ENCODE results near the gene TMEM255A. TPM values are rescaled to one million over a fixed set of nuclear protein-coding genes. Genes with fewer than 3 reads are reported as not detected.

The TMEM255A gene
- total and polyA plus RNA-seq, 2 donors from 2014 or later: 1.2 to 2.8 TPM

DNA sequence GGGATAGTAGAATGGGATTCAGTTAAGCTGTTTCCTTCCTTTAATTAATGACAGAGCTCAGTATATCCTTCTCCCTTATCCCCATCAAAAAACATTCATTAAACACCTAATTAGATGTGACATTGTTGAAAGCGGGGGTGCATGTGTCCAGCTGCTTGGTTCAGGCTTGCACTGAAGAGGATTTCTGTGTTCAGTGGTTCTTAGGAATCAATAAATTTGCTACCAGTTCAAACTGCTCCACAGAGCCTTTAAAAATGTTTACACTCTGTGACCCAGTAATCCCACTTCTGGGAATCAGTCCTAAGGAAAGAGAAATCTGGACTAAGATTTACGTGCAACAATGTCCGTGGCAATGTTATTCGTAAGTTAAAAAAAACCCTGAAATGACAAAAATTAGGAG, 7.2 kb upstream of the TMEM255A start:
- FAIRE-seq (no peak), DNase-seq (no peak)
- peaks cover 5% of the 10 kb centered on the region for H3K27me3 ChIP-seq (ENCODE audit: control insufficient read depth, insufficient read depth, low read length)
- TF ChIP-seq CTCF (IDR thresholded peaks at IDR 0.05; ENCODE audit: borderline replicate concordance, extremely low read depth, insufficient read depth): no peak
- no peaks in the 10 kb centered on the region for H3K4me1 ChIP-seq (ENCODE audit: control insufficient read depth in 2 of 3, insufficient read depth in 2 of 3, low read depth in 1 of 3, low read length in 3 of 3)
- H3K9me3 ChIP-seq (ENCODE audit: control insufficient read depth in 2 of 3, insufficient read depth in 1 of 3, low read length in 3 of 3): no peaks in the 10 kb centered on the region
- no peak overlapping the region for H3K27ac ChIP-seq (ENCODE audit: low read depth in 2 of 2, low read length in 2 of 2)
- H3K9ac ChIP-seq (ENCODE audit: low read length in 3 of 3): no peak overlapping the region
- H3K4me3 ChIP-seq (ENCODE audit: low read length in 3 of 3): no peak overlapping the region
- H3K36me3 ChIP-seq (ENCODE audit: control insufficient read depth in 2 of 3, insufficient read depth in 3 of 3, low read length in 3 of 3): no peaks in the 10 kb centered on the region
- intact Hi-C loops (cut with DNase I): no loop called here

GRCh38 chrX:120316587-120317283, 5.5 kb upstream of the TMEM255A start:
- no peak overlapping the region for H3K27ac ChIP-seq (ENCODE audit: low read depth in 2 of 2, low read length in 2 of 2)
- peaks cover 5% of the 10 kb centered on the region for H3K27me3 ChIP-seq (ENCODE audit: control insufficient read depth, insufficient read depth, low read length)
- H3K9ac ChIP-seq (ENCODE audit: low read length in 3 of 3): no peak overlapping the region
- no peak for DNase-seq
- no peaks in the 10 kb centered on the region for H3K36me3 ChIP-seq (ENCODE audit: control insufficient read depth in 2 of 3, insufficient read depth in 3 of 3, low read length in 3 of 3)
- no peak for TF ChIP-seq CTCF (IDR thresholded peaks at IDR 0.05; ENCODE audit: borderline replicate concordance, extremely low read depth, insufficient read depth)
- no peak for FAIRE-seq
- H3K4me3 ChIP-seq (ENCODE audit: low read length in 3 of 3): no peak overlapping the region
- intact Hi-C loops (cut with DNase I): no loop called here
- no peaks in the 10 kb centered on the region for H3K4me1 ChIP-seq (ENCODE audit: control insufficient read depth in 2 of 3, insufficient read depth in 2 of 3, low read depth in 1 of 3, low read length in 3 of 3)
- H3K9me3 ChIP-seq (ENCODE audit: control insufficient read depth in 2 of 3, insufficient read depth in 1 of 3, low read length in 3 of 3): no peaks in the 10 kb centered on the region

GRCh38 chrX:120315776-120316175, 4.5 kb upstream of the TMEM255A start:
- Histone ChIP-seq H3K9ac (ENCODE audit: low read length in 3 of 3) (no peak overlapping the region), H3K36me3 (ENCODE audit: control insufficient read depth in 2 of 3, insufficient read depth in 3 of 3, low read length in 3 of 3) (no peaks in the 10 kb centered on the region), H3K4me1 (ENCODE audit: control insufficient read depth in 2 of 3, insufficient read depth in 2 of 3, low read depth in 1 of 3, low read length in 3 of 3) (peaks cover 0 to 4% (median 0%) of the 10 kb centered on the region in 3 donors), H3K9me3 (ENCODE audit: control insufficient read depth in 2 of 3, insufficient read depth in 1 of 3, low read length in 3 of 3) (no peaks in the 10 kb centered on the region), H3K27me3 (ENCODE audit: control insufficient read depth, insufficient read depth, low read length) (peaks cover 5% of the 10 kb centered on the region), H3K27ac (ENCODE audit: low read depth in 2 of 2, low read length in 2 of 2) (no peak overlapping the region), H3K4me3 (ENCODE audit: low read length in 3 of 3) (no peak overlapping the region)
- intact Hi-C loops (cut with DNase I): no loop called here
- DNase-seq (no peak), FAIRE-seq (no peak)
- TF ChIP-seq CTCF (IDR thresholded peaks at IDR 0.05; ENCODE audit: borderline replicate concordance, extremely low read depth, insufficient read depth): no peak

DNA sequence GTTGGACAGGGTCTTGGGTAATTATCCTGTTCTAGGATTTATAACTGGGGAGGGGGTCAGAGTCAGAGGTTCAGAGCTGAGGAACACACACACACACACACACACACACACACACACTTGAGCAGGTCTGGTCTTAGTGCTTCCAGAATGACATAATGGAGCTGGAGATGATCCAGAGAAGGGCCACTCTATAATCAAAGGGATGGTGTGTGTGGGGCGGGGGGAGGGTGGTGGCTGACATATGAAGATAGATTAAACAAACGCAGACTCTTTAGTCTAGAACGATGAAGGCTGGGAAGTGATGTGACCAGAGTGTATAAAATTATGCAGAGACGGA, 434 bp upstream of the TMEM255A start:
- FAIRE-seq (no peak), DNase-seq (no peak)
- Histone ChIP-seq H3K27ac (ENCODE audit: low read depth in 2 of 2, low read length in 2 of 2) (no peak overlapping the region), H3K9me3 (ENCODE audit: control insufficient read depth in 2 of 3, insufficient read depth in 1 of 3, low read length in 3 of 3) (no peaks in the 10 kb centered on the region), H3K4me1 (ENCODE audit: control insufficient read depth in 2 of 3, insufficient read depth in 2 of 3, low read depth in 1 of 3, low read length in 3 of 3) (peaks cover 0 to 5% (median 0%) of the 10 kb centered on the region in 3 donors), H3K9ac (ENCODE audit: low read length in 3 of 3) (no peak overlapping the region), H3K36me3 (ENCODE audit: control insufficient read depth in 2 of 3, insufficient read depth in 3 of 3, low read length in 3 of 3) (no peaks in the 10 kb centered on the region), H3K27me3 (ENCODE audit: control insufficient read depth, insufficient read depth, low read length) (peaks cover 20% of the 10 kb centered on the region), H3K4me3 (ENCODE audit: low read length in 3 of 3) (no peak overlapping the region)
- no peak for TF ChIP-seq CTCF (IDR thresholded peaks at IDR 0.05; ENCODE audit: borderline replicate concordance, extremely low read depth, insufficient read depth)
- intact Hi-C loops (cut with DNase I): no loop called here

All from kidney (tissue), 14 donors.